LHCN-M2 (cell line): Measurements from ENCODE around the gene RABGEF1. TPM values are rescaled to one million over a fixed set of nuclear protein-coding genes. Genes with fewer than 3 reads are reported as not detected.
"Not testable (repeated sequence)": the region's sequence is repeated elsewhere in the genome, so short reads cannot be mapped to it uniquely, and the experiment has no call there.

Source experiments
- DNase-seq: peaks from one replicate; pipeline ENCODE4 v3.0.0-alpha.2; 2012; ENCODE audit warnings: low read depth
- polyA plus RNA-seq: library from polyadenylated mRNA; unstranded; fragments of >200 nt; gene quantifications from one replicate; pipeline ENCODE4 v1.2.1, GENCODE V29; 2012; ENCODE audit warnings: missing spikeins
- total RNA-seq: library from RNA; depleted of rRNA; stranded (reverse); fragments of >200 nt; gene quantifications from 2 replicates; pipeline ENCODE4 v1.2.3, GENCODE V29; 2014; rRNA removed

RABGEF1 gene
- 44.5 and 58.3 TPM in 2 replicates for total RNA-seq
- polyA plus RNA-seq = 25.4 TPM

DNA sequence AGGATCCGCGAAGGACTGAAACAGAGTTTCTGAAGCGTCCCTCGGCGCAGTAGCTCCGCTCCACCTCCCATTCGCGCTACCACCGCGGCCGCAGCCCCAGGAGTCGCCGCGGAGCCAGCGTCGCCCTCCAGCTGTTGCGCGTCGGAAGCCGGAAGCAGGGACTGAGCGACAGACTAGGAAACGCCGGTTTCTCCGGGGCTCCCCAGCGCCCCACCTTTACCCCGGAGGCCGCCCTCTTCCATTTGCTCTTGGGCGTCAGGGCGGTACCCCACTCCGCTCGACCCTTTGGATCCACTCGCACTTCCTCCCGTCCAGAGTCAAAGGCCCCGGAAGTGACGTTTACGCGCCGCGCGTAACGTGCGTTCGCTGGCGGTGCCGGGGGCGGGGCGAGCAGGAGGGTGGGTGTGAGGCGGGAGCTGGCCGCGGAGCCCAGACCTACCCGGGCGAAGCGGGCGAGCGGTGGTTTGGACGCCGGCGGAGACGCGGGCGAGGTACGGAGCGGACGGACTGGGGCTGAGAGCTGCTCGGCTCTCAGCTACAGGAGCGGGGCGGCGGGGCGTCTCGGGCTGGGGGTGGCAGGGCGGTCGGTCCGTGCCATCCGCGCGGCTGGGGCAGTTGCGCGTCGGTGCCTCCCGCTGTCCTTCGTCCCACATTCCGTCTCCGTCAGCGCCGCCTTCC, at the start of gene RABGEF1:
Gene RABGEF1, plus strand, starts transcription at position 432 of the 678 bp plus-strand sequence. CDS start 31,167 bp downstream, outside the sequence.
- DNase-seq = peak; percentile 97

DNA sequence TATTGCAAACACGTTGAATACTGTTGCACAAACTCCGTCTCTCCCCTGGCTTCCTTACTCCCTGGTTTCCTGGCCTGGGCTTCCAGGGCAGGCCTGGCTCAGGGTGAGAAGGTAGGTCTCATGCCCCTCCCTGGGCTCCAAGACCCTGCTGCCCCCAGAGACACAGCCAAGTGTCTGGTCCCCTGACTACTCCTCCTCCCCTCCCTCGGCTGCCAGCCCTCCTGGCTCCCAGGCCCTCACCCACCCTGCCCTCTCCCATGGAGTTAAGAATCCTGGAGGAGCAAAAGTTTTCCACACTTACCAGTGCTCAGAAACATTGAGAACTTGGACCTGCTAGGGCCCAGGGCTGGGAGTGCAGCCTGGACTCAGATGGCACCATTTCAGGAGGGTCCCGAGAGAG, 47.2 kb upstream of the RABGEF1 start:
- DNase-seq = no peak

DNA sequence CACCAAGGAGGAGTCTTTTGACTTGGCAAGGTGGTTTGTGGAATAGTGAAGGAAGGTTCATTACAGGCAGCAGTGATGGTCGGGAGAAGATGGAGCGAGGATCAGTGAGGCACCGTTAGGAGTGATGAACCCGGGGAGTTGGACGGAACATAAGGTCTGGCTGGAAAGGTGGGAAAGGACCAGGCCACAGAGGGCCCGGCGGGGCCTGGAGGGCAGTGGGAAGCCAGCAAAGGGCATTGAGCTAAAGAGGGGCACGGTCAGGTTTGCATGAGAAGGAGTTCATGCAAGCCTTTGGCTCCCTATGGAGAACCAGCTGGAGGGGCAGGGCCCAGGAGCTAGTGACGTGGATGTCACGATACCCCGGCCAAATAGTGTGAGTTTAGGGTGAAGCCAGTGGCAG, 46.2 kb upstream of the RABGEF1 start:
- no peak for DNase-seq

DNA sequence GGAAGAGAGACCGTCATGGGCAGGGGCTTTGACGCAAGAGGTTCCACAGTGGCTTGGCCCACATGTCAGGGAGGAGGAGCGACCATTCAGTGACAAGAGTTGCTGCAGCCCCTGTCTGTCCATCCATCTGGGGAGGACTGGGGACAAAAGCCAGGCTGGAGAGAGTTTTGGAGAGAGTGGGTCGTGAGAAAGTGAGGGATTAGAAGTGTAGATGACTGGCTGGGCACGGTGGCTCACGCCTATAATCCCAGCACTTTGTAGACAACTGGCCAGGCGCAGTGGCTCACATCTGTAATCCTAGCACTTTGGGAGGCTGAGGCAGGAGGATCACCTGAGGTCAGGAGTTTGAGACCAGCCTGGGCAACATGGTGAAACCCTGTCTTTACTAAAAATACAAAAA, 45.1 kb upstream of the RABGEF1 start:
- DNase-seq = not testable (repeated sequence)

DNA sequence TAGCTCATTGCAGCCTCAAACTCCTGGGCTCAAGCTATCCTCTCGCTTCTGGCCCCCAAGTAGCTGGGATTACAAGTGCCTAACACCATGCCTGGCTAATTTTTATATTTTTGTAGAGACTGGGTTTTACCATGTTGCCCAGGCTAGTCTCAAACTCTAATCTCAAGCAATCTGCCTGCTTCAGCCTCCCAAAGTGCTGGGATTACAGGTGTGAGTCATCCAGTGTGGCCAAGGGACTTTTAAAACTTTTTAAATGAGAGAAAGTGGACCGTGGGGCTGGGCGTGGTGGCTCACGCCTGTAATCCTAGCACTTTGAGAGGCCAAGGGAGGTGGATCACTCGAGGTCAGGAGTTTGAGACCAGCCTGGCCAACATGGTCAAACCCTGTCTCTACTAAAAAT, 44.4 kb upstream of the RABGEF1 start:
- peak; percentile 31 for DNase-seq

DNA sequence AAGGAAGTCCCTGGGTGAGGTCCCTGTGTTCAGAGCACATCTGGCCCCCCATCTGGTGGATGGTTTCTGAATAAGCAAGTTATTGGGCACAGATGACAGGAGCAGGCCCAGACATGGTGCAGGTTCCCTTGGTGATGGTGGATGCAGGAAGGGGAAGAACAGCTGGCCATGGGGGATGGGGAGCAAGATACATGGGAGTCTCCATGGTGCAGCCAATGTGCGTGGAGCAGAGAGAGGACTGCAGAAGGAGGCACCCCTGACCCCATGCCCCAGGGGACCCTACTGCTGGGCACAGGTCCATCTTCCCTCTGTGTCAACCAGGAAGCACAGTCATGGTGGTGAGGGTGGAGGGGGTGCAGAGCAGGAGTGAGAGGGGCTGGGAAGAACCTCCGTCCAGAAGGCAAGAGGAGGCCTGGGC, 43.8 kb upstream of the RABGEF1 start:
- peak; percentile 91 for DNase-seq

DNA sequence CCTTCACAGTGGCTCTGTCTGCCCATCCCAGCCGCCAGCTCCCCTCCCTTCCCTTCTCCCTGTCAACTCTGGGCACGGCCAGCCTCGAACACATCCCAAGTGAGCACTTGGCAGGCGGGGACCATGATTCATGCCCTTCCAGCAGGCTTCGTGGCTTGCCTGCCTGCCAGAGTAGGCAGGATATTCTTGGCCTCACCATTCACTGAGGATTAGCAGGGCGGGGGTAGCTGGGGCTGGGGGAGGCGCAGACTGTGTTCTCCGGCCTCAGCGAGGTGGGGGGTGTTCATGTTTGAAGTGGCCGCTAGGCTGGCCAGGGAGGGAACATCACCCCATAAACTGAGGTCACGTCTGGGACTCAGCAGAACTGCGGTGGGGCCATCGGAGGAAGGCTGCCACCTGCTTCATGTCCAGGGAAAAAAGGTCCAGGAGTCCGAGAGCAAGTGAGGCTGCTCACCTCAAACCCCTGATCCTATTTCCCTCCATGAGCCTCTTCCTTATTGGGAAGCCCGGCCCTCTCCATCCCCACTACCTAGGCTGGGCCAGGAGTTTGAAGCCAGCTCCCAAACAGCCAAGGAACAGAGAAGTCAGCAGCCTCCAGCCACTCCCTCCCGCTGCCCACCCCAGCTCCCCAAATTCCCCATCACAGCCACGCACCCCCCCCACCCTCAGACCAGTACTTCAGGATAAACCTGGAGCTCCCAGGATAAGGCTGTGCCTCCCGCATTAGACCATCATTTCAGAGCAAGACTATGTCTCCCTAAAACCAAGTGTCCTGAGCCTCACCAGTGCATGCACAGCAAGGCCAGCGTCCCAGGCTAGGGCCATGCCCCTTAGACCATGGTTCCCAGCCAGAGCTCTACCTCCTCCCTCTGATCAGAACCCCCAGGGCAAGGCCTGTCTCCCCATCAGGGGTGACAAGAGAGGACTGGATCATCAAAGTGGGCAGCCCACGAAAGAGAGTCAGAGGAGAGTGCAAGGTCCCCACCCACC, 42.8 kb upstream of the RABGEF1 start:
- peak; percentile 79 for DNase-seq

DNA sequence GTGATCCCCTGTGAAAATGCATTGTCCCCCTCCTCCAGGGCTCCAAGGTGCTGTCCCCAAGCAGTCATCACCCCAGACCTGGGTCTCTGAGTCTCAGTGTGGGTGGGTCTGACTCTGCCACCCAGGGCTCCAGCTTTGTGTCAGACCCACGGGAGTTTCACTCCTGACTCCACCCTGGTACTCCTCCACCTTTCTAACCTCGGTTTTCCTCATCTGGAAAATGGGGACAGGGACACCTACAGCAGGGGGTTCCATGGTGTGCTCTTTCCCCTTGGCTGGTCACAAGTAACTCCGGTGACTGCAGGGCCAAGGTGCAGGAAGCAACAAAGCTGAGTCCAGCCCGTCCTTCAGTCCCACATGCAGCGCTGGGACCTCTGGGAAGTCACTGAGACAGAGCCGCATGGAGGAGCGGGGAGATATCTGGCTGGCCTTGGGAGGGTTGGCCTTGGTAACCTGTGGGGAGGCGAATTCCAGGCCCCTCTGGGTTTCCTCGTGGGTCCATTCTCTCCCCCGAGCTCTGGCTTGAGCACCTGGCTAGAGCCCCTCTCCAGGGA, 41.8 kb upstream of the RABGEF1 start:
- DNase-seq = no peak

DNA sequence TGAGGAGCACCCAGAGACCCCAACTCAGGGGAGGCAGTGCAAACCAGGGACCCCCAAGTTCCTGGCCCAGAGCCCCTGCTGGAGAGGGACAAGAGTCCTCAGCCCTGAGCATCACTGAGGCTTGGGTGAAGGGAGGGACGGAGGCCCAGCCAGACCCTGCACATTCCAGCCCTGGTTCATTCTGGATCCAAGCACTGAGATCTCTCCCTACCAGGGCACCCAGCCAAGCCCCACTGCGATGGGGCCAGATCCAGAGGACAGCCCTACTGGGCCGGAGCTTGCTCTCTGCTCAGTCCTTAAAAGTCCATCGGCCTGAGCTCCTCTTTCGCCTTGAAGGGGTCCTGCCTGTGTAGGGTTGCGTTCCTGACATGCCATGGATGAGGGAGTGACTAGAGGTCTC, 40.5 kb upstream of the RABGEF1 start:
- DNase-seq = no peak

DNA sequence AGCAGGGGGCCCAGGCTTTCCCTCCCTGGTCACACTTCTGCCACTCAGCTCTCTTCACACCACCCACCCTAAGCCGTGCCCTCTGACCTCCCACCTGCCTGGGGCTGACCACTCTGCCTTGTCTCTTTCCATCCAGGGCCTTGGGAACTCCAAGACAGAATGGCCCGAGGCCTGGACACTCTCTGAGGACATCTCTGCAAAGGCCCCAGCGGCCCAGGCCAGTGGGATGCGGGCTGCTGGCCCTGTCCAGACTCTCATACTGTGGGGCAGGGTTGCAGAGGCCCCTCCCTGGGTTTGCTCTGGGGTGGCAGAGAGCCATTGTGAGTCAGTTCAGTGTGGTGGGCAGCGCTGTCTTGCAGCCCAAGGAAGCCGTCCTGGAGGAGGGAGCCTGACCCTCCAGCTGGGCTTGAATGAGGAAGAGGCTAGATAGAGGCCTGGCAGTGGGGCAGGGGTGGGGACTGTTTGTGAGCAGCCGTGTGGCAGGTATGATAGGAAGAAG, 39.9 kb upstream of the RABGEF1 start:
- DNase-seq = no peak

DNA sequence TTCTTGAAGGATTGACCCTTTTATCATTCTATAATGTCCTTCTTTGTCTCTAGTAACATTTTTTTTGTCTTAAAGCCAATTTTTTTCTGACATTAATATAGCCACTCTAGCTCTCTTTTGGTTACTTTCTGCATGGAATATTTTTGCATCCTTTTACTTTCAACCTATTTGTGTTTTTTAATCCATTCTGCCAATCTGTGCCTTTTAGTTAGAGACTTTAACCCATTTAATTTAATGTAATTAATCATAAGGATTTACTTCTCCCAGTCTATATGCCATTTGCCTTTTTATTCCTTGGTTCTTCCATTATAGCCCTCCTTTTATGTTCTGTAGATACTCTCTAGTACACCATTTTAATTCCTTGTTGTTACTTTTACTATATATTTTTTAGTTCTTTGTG, 32.7 kb upstream of the RABGEF1 start:
- no peak for DNase-seq

DNA sequence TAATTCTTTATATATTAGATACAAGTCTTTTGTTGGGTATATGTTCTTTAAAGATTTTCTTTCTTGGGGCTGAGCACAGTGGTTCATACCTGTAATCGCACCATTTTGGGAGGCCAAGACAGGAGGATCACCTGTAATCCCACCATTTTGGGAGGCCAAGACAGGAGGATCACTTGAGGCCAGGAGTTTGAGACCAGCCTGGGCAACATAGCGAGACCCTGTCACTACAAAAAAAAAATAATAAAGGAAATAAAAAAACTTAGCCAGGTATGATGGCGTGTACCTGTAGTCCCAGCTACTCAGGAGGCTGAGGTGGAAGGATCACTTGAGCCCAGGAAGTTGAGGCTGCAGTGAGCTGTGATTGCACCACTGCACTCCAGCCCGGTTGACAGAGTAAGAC, 29.8 kb upstream of the RABGEF1 start:
- DNase-seq = not testable (repeated sequence)

DNA sequence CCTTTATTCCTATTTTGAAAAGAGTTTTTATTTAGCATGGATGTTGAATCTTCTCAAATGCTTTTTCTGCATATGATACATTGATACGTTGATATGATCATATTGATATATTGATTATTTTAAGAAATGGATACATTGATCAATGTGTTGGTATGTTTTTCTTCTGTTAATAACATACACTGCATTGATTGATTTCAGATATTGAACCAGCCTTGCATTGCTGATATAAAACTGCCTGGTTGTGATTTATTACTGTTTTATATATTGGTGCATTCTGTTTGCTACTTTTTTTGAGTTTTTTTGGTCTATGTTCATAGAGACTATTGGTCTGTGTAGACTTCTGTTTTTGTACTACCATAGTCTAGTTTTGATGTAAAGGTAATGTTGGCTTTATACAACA, 26.8 kb upstream of the RABGEF1 start:
- DNase-seq = no peak

DNA sequence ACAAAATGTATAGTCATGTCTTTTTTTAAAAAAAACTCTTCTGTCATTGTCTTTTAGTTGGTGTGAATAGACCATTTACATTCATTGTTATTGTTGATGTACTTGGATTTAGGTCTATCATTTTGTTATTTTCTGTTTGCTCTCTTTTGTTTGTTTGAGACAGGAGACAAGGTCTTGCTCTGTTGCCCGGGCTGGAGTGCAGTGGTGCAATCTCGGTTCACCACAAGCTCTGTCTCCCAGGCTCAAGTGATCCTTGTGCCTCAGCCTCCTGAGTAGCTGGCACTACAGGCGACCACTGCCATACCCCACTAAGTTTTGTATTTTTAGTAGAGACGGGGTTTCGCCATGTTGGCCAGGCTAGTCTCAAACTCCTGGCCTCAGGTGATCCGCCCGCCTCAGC, 23.9 kb upstream of the RABGEF1 start:
- DNase-seq = not testable (repeated sequence)

DNA sequence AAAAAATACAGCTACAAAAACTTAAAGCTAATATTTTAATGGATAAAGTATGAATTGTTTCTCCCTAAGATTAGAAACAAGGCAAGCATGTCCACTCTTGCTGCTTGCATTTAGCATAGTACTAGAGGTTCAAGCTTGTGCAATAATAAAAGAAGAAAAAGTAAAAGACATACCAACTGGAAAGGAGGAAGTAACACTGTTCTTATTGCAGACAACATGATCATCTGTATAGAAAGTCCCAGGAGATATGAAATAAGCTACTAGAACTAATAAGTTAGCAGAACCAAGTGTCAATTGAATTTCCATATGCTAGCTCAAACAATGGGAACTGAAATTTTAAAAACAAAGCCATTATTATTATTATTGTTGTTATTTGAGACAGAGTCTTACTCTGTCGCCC, 20.0 kb upstream of the RABGEF1 start:
- no peak for DNase-seq

DNA sequence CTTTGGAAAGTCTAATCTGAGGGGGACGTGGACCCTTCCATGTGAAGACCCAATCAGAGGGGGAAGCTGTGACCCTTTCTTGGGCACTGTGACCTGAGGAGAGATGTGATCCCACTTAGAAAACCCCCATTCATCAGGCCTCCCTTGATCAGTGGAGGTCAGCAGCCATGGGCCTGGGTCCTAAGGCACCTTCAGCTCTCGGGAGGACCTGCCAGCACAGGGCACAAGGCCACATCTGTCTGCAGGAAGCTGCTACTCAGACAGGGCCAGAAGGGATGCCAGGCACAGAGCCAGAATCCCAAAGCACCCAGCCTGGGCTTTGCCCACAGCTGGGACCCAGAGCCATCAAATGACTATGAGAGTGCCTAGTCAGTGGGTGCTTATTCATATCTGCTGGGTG, 14.7 kb upstream of the RABGEF1 start:
- no peak for DNase-seq

DNA sequence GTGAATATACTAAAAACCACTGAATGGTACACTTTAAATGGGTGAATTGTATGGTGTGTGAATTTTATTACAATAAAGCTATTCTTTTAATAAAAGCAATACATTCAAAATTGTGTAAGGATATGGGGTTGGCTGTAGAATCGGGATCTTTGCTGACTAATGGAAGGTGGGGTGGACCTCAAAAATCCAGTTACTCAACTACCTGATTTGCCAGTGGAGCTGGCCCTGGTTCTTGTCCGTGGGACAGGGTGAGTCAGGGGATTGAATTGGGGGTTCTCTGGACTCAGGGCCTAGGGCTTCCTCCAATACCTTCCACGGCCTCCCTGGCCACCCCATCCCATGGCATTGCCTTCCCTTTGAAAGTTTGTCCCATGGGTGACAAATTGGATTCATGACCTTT, 13.5 kb upstream of the RABGEF1 start:
- no peak for DNase-seq

DNA sequence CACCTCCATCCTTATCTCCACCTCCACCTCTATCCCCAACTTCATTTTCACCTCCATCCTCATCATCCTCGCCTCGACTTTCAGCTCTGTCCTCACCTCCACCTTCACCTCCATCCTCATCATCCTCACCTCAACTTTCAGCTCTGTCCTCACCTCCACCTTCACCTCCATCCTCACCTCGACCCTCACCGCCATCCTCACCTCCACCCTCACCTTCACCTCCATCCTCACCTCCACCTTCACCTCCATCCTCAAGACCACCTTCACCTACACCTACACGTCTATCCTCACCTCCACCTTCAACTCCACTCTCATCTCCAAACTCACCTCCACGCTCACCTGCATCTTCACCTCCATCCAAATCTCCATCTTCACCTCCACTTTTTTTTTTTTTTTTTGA, 12.0 kb upstream of the RABGEF1 start:
- no peak for DNase-seq

DNA sequence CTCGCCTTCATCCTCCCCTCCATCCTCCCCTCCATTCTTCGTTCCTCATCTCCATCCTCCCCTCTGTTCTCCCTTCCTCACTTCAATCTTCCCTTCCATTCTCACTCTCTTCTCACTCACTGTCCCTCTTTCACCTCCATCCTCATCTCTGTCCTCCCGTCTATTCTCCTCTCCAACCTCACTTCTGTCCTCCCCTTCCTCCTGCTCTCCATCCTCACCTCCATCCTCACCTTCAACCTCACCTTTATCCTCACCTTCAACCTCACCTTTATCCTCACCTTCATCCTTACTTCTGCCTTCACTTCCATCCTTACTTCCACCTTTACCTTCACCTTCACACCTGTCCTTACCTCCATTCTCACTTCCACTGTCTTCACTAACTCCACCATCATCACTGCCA, 11.3 kb upstream of the RABGEF1 start:
- no peak for DNase-seq

DNA sequence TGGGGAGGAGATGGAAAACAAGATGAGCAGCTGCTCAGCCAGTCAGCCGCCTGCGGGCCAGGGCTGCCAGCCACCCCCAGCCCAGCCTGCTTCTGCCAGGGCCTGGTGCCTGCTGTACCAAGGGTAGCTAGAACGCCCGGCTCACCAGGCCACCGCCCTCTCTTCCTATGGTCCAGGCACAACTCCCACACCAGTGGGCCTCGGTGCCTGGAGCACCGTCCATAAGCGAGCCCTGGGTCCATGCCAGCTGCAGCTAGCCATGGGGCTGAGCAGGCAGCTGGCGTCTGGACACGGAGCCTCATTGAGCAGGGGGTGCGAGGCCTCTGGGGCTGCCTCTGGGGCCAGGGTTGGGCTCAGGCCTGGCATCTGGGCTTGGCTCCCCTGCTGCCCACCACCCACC, 8.5 kb upstream of the RABGEF1 start:
- no peak for DNase-seq

DNA sequence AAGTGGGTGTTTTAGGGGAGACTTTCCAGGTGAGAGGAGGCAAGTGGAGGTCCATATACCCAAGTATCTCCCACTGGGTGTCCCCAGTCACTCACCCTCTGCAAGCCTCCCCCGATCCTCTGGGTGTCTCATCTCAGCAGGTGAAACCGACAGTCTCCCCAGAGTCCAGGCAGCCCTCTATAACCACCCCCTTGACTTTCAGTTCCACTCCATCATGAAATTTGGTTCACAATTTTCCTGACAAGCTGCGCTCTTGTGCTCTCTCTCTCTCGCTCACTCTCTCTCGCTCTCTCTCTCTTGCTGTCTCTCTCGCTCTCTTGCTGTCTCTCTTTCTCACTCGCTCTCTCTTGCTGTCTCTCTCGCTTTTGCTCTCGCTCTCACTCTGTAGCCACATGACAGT, 8.1 kb upstream of the RABGEF1 start:
- no peak for DNase-seq

DNA sequence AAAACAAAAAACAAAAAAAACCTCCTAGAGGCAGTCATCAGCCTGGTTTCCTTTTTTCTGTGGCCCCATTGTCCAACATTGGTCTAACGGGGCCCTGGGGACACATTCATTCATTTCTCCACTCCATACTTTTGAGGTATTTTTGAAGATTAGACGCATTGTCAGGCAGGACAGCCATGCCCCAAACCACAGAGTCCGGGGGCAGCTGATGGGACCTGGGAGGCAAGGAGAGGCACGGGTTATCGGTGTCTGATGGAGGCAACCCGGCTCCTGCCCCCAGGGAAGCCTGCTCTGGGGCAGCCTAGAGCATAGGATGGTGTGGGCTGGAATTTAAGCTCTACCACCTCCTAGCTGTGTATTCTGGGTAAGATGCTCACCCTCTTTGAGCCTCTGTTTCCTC, 6.5 kb upstream of the RABGEF1 start:
- no peak for DNase-seq
